Measurements from ENCODE around the gene LYPD6B. TPM values are rescaled to one million over a fixed set of nuclear protein-coding genes. Genes with fewer than 3 reads are reported as not detected.

The LYPD6B gene
- total and polyA plus RNA-seq, 2 donors = 5.3 to 15.2 TPM

DNA sequence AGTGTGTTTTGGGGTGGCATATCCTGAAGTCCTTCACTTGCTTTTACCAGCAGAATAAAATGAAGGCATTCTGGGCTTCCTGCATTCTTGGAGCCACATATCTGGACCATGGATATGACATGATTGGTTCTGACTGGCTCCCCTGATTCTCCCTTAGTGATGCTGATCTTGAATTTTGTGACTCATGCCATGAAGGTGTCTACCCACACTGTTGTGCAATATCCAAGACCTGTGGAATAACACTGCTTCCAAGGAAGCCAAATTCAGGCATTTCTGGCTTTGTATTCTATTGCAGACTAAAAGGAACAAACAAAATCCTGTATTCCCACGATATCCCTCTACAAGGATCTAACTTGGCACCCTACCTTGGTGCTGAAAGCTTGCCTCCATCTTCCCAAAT lies 125.8 kb downstream of the LYPD6B start:
- no peaks in the 10 kb centered on the region for H3K36me3 ChIP-seq (ENCODE audit: insufficient read depth)
- WGBS = 85% methylated on average over 1 of the region's 1 CpG
- no peak overlapping the region for H3K4me3 ChIP-seq (ENCODE audit: low read depth, low read length)
- DNase-seq (ENCODE audit: extremely low spot score) = no peak
- H3K27ac ChIP-seq (ENCODE audit: low read depth) = no peak overlapping the region
- H3K4me1 ChIP-seq (ENCODE audit: insufficient read depth) = no peaks in the 10 kb centered on the region

DNA sequence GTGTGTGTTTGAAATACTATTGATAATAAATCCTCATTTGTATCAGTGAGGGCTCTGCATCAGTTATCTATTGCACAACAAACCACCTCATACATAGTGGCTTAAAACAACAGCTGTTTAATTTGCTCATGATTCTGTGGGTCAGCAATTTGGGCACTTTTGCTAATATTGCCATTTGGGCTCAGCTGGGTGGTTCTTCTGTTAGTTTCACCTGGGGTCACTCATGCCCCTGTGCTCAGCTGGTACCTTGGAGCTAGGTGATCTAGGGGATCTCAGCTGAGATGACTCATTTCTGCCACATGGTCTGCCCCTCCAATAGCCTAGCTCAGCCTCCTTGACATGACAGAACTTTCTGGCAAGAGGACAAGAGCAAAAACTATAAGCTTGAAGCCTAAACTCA lies 126.3 kb downstream of the LYPD6B start:
- no peaks in the 10 kb centered on the region for H3K36me3 ChIP-seq (ENCODE audit: insufficient read depth)
- H3K27ac ChIP-seq (ENCODE audit: low read depth) = no peak overlapping the region
- DNase-seq (ENCODE audit: extremely low spot score) = no peak
- H3K4me3 ChIP-seq (ENCODE audit: low read depth, low read length) = no peak overlapping the region
- no peaks in the 10 kb centered on the region for H3K4me1 ChIP-seq (ENCODE audit: insufficient read depth)

DNA sequence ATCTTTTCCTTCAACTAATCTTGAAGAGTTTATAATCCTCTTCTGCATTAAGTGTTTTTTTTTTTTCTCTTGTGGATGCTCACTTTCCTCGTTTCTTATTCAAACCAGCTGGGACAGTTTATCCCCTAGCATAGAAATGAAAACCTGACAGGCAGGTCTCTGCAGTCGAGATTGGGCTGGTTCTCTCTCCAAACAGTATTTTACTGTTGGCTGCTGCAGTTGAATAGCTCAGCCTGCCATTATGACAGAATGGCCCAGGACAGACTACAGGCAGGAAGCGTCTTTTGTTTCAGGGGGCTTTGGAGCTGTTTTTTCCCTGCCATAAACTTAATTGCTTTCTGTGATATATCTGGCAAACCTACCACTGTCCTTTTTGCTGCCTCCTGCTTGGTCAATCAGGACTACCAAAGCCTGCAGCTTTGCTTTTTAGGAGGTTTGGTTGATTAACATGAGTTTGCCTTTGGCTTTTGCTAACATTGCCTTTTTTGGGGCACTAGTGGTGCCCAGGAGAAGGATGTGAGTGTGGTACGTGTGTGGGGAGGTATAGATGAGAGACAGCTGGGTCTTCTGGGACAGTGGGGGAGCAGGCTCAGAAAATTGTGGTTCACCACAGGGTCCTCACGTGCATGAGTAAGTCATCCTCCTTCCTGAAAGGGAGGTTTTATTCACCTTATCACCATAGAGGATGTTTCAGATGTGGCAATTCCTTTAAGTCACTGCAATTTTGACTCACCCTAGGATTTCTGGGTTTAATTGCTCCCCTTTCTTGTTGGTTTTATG lies 128.7 kb downstream of the LYPD6B start:
- Histone ChIP-seq H3K27ac (ENCODE audit: low read depth) (no peak overlapping the region), H3K4me1 (ENCODE audit: insufficient read depth) (no peaks in the 10 kb centered on the region), H3K36me3 (ENCODE audit: insufficient read depth) (no peaks in the 10 kb centered on the region), H3K4me3 (ENCODE audit: low read depth, low read length) (no peak overlapping the region)
- no peak for DNase-seq (ENCODE audit: extremely low spot score)
- WGBS = 37% methylated on average over 5 of the region's 5 CpGs

GRCh38 chr2:149167941-149168340 lies 129.4 kb downstream of the LYPD6B start:
- no peaks in the 10 kb centered on the region for H3K4me1 ChIP-seq (ENCODE audit: insufficient read depth)
- H3K36me3 ChIP-seq (ENCODE audit: insufficient read depth) = no peaks in the 10 kb centered on the region
- 74% methylated on average over 4 of the region's 4 CpGs for WGBS
- no peak for DNase-seq (ENCODE audit: extremely low spot score)
- no peak overlapping the region for H3K4me3 ChIP-seq (ENCODE audit: low read depth, low read length)
- H3K27ac ChIP-seq (ENCODE audit: low read depth) = no peak overlapping the region

- Histone ChIP-seq H3K4me1 (ENCODE audit: insufficient read depth) (no peaks in the 10 kb centered on the region), H3K27ac (ENCODE audit: low read depth) (no peak overlapping the region), H3K36me3 (ENCODE audit: insufficient read depth) (no peaks in the 10 kb centered on the region), H3K4me3 (ENCODE audit: low read depth, low read length) (no peak overlapping the region)
- 59% methylated on average over 4 of the region's 4 CpGs for WGBS
- DNase-seq (ENCODE audit: extremely low spot score) = peak; percentile 81
Observed at GRCh38 chr2:149169656-149170055, 131.2 kb downstream of the LYPD6B start.

- Histone ChIP-seq H3K27ac (ENCODE audit: low read depth) (no peak overlapping the region), H3K4me1 (ENCODE audit: insufficient read depth) (no peaks in the 10 kb centered on the region), H3K4me3 (ENCODE audit: low read depth, low read length) (no peak overlapping the region), H3K36me3 (ENCODE audit: insufficient read depth) (no peaks in the 10 kb centered on the region)
- DNase-seq (ENCODE audit: extremely low spot score) = no peak
- 80% methylated on average over 1 of the region's 1 CpG for WGBS
Observed at GRCh38 chr2:149170156-149170555, 131.7 kb downstream of the LYPD6B start.

GRCh38 chr2:149170911-149171310 lies 132.4 kb downstream of the LYPD6B start:
- no peak for DNase-seq (ENCODE audit: extremely low spot score)
- Histone ChIP-seq H3K4me3 (ENCODE audit: low read depth, low read length) (no peak overlapping the region), H3K36me3 (ENCODE audit: insufficient read depth) (no peaks in the 10 kb centered on the region), H3K4me1 (ENCODE audit: insufficient read depth) (no peaks in the 10 kb centered on the region), H3K27ac (ENCODE audit: low read depth) (peak overlapping the region; percentile 29)
- 52% methylated on average over 3 of the region's 3 CpGs for WGBS

- WGBS = 69% methylated on average over 3 of the region's 3 CpGs
- H3K4me3 ChIP-seq (ENCODE audit: low read depth, low read length) = no peak overlapping the region
- no peaks in the 10 kb centered on the region for H3K36me3 ChIP-seq (ENCODE audit: insufficient read depth)
- H3K27ac ChIP-seq (ENCODE audit: low read depth) = no peak overlapping the region
- no peak for DNase-seq (ENCODE audit: extremely low spot score)
- no peaks in the 10 kb centered on the region for H3K4me1 ChIP-seq (ENCODE audit: insufficient read depth)
Observed at GRCh38 chr2:149173220-149173619, 134.7 kb downstream of the LYPD6B start.

DNA sequence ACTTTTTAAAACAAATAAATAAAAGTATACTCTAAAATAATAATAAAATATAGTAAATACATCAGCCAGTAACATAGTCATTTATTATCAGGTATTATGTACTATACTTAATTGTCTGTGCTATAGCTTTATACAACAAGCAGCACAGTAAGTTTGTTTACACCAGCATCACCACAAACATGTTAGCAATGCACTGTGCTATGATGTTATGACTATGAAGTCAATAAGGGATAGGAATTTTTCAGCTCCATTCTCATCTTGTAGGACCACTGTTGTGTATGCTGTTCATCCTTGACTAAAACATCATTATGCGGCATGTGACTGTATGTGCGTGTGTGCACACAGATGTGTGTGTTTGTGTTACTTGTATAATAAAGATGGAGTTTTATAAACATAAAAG lies 137.5 kb downstream of the LYPD6B start:
- H3K36me3 ChIP-seq (ENCODE audit: insufficient read depth) = no peaks in the 10 kb centered on the region
- WGBS = 91% methylated on average over 2 of the region's 2 CpGs
- H3K4me1 ChIP-seq (ENCODE audit: insufficient read depth) = peaks cover 2% of the 10 kb centered on the region
- no peak overlapping the region for H3K4me3 ChIP-seq (ENCODE audit: low read depth, low read length)
- no peak for DNase-seq (ENCODE audit: extremely low spot score)
- no peak overlapping the region for H3K27ac ChIP-seq (ENCODE audit: low read depth)

- Histone ChIP-seq H3K36me3 (ENCODE audit: insufficient read depth) (no peaks in the 10 kb centered on the region), H3K27ac (ENCODE audit: low read depth) (no peak overlapping the region), H3K4me3 (ENCODE audit: low read depth, low read length) (no peak overlapping the region), H3K4me1 (ENCODE audit: insufficient read depth) (peaks cover 3% of the 10 kb centered on the region)
- 68% methylated on average over 5 of the region's 5 CpGs for WGBS
- no peak for DNase-seq (ENCODE audit: extremely low spot score)
Observed at GRCh38 chr2:149178612-149179011, 140.1 kb downstream of the LYPD6B start.

GRCh38 chr2:149180226-149180875 lies 141.9 kb downstream of the LYPD6B start:
- Histone ChIP-seq H3K4me3 (ENCODE audit: low read depth, low read length) (no peak overlapping the region), H3K27ac (ENCODE audit: low read depth) (no peak overlapping the region), H3K36me3 (ENCODE audit: insufficient read depth) (no peaks in the 10 kb centered on the region), H3K4me1 (ENCODE audit: insufficient read depth) (peaks cover 3% of the 10 kb centered on the region)
- WGBS = 63% methylated on average over 9 of the region's 9 CpGs
- no peak for DNase-seq (ENCODE audit: extremely low spot score)

- DNase-seq (ENCODE audit: extremely low spot score) = no peak
- WGBS = 94% methylated on average over 1 of the region's 1 CpG
- no peak overlapping the region for H3K27ac ChIP-seq (ENCODE audit: low read depth)
Observed at GRCh38 chr2:149183187-149183586, 144.7 kb downstream of the LYPD6B start.

DNA sequence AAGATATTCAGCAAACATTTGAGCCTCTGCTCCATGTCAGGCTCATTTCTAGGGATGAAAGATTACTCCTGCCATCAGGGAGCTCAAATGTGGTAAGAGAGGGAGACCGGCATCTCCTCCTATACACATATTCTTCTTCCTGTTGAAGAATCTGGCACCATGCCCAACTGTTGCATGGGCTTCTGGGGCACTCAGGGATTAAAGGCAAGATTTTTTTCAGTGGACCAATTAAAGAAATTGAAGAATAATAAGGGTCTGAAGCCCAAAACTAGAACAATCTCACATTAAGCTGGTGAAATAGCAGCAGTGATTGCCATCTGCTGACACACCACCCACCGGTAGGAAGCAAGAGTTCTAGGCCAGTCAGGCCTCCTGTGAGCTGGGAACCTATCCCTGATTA lies 146.5 kb downstream of the LYPD6B start:
- Histone ChIP-seq H3K4me3 (ENCODE audit: low read depth, low read length) (no peak overlapping the region), H3K27ac (ENCODE audit: low read depth) (no peak overlapping the region), H3K4me1 (ENCODE audit: insufficient read depth) (peaks cover 3% of the 10 kb centered on the region), H3K36me3 (ENCODE audit: insufficient read depth) (no peaks in the 10 kb centered on the region)
- no peak for DNase-seq (ENCODE audit: extremely low spot score)
- WGBS = 90% methylated on average over 2 of the region's 2 CpGs

More at GRCh38 chr2:149183187-149183586, 144.7 kb downstream of the LYPD6B start:
- no peak overlapping the region for H3K4me3 ChIP-seq (ENCODE audit: low read depth, low read length)
- H3K4me1 ChIP-seq (ENCODE audit: insufficient read depth) = peaks cover 3% of the 10 kb centered on the region
- no peaks in the 10 kb centered on the region for H3K36me3 ChIP-seq (ENCODE audit: insufficient read depth)

- 95% methylated on average over 5 of the region's 5 CpGs for WGBS
- DNase-seq (ENCODE audit: extremely low spot score) = no peak
- H3K27ac ChIP-seq (ENCODE audit: low read depth) = no peak overlapping the region
- peaks cover 1% of the 10 kb centered on the region for H3K4me1 ChIP-seq (ENCODE audit: insufficient read depth)
- H3K36me3 ChIP-seq (ENCODE audit: insufficient read depth) = no peaks in the 10 kb centered on the region
- no peak overlapping the region for H3K4me3 ChIP-seq (ENCODE audit: low read depth, low read length)
Observed at GRCh38 chr2:149185942-149186490, 147.5 kb downstream of the LYPD6B start.
